A549 (cell line): ENCODE results near the gene ANKS1B. TPM values are rescaled to one million over a fixed set of nuclear protein-coding genes. Genes with fewer than 3 reads are reported as not detected.

Experiments
- ATAC-seq, 2 experiments: fragments of 200-7000 bp in 1 of 2; fragments of >200 bp in 1 of 2; cut with Nextera tagmentation in 1 of 2; cut with Tn5 transposase in 1 of 2; 3 replicates each; pipeline versions ENCODE4 v1.8.0 to v1.9.1; 2018 to 2020; ENCODE audit warnings: mild to moderate bottlenecking in 1 of 2, moderate library complexity in 1 of 2
- CTCF ChIA-PET: fragments of 300-600 bp; sonication (Branson Sonifier 250); formaldehyde crosslinking; extraction: SDS; loops from one replicate; lab custom pipeline; 2021; ENCODE audit warnings: antibody characterized with exemption, inconsistent platforms; lab: Yijun Ruan, JAX
- POLR2A ChIA-PET: fragments of 350-600 bp; formaldehyde crosslinking; extraction: SDS; loops from one replicate; lab custom pipeline; 2021; ENCODE audit warnings: antibody characterized with exemption, inconsistent platforms; lab: Yijun Ruan, JAX
- DNase-seq, 2 experiments: peaks; one replicate each; pipeline versions ENCODE4 v3.0.0 to v3.0.0-alpha.2; 2011 to 2016; ENCODE audit warnings: low read depth in 1 of 2, low spot score in 1 of 2
- FAIRE-seq: peaks from 2 replicates; lab custom pipeline; 2011; peaks lifted over from hg19 to GRCh38; lab: Jason Lieb, UNC
- H3K27ac ChIP-seq, 2 experiments: fragments of >200 bp; sonication (Bioruptor Twin); formaldehyde crosslinking; 3 replicates each; pipeline ENCODE4 v1.5.1; 2016 to 2017
- H3K4me1 ChIP-seq: fragments of >200 bp; sonication (Bioruptor Twin); formaldehyde crosslinking; 3 replicates; pipeline ENCODE4 v1.6.1; 2016
- H3K4me2 ChIP-seq: fragments of >200 bp; sonication (Bioruptor Twin); formaldehyde crosslinking; 3 replicates; pipeline ENCODE4 v1.6.1; 2016
- H3K4me3 ChIP-seq: fragments of >200 bp; sonication (Bioruptor Twin); formaldehyde crosslinking; 3 replicates; pipeline ENCODE4 v1.5.1; 2016
- H3K9me3 ChIP-seq: fragments of >200 bp; sonication (Bioruptor Twin); formaldehyde crosslinking; 3 replicates; pipeline ENCODE4 v1.6.1; 2016
- CBX2 ChIP-seq: fragments of 200-600 bp; sonication (generic); IDR thresholded peaks from 2 replicates; pipeline ENCODE4 v1.6.1; 2016; ENCODE audit warnings: low read depth, mild to moderate bottlenecking, borderline replicate concordance
- CTCF ChIP-seq: fragments of >200 bp; sonication (Bioruptor Twin); formaldehyde crosslinking; IDR thresholded peaks from 3 replicates; pipeline ENCODE4 v1.5.1; 2016
- EHF ChIP-seq: fragments of 250-450 bp; sonication (Bioruptor Pico); IDR thresholded peaks from 2 replicates; pipeline ENCODE4 v1.5.0; 2020; ENCODE audit warnings: mild to moderate bottlenecking
- EP300 ChIP-seq, 2 experiments: fragments of >200 bp; sonication (Bioruptor Twin); formaldehyde crosslinking; IDR thresholded peaks; 2 replicates in 1 of 2; 3 replicates in 1 of 2; pipeline ENCODE4 v1.6.1; 2016 to 2017
- ESRRA ChIP-seq: fragments of 150-350 bp; IDR thresholded peaks from 2 replicates; pipeline ENCODE4 v1.6.1; 2014; ENCODE audit warnings: mild to moderate bottlenecking, low read length, borderline replicate concordance
- FOSB ChIP-seq: fragments of 250-450 bp; sonication (Bioruptor Pico); IDR thresholded peaks from 2 replicates; pipeline ENCODE4 v1.5.0; 2020; ENCODE audit warnings: mild to moderate bottlenecking, moderate library complexity
- FOSL2 ChIP-seq, 2 experiments: fragments of 450-650 bp in 1 of 2; fragments of >200 bp in 1 of 2; sonication (Bioruptor Twin) in 1 of 2; formaldehyde crosslinking; IDR thresholded peaks; 2 replicates each; pipeline versions ENCODE4 v1.5.0 to v1.6.1; 2016 to 2020; ENCODE audit warnings: mild to moderate bottlenecking in 1 of 2, moderate library complexity in 1 of 2
- HDAC2 ChIP-seq: fragments of 200-600 bp; sonication (generic); IDR thresholded peaks from 2 replicates; pipeline ENCODE4 v1.6.1; 2016
- HES2 ChIP-seq: fragments of >200 bp; sonication (Bioruptor Twin); formaldehyde crosslinking; IDR thresholded peaks from 2 replicates; pipeline ENCODE4 v1.6.1; 2016
- HMGXB4 ChIP-seq: fragments of 250-450 bp; sonication (Bioruptor Pico); IDR thresholded peaks from 2 replicates; pipeline ENCODE4 v1.5.0; 2021; ENCODE audit warnings: mild to moderate bottlenecking, moderate library complexity, borderline replicate concordance
- HOXB13 ChIP-seq: fragments of 250-450 bp; sonication (Bioruptor Pico); IDR thresholded peaks from 2 replicates; pipeline ENCODE4 v1.5.0; 2020; ENCODE audit warnings: low read depth, mild to moderate bottlenecking, moderate library complexity
- JUN ChIP-seq, 2 experiments: fragments of >200 bp; sonication (Bioruptor Twin); formaldehyde crosslinking; IDR thresholded peaks; 2 replicates in 1 of 2; 3 replicates in 1 of 2; pipeline ENCODE4 v1.6.1; 2016 to 2017
- MAFK ChIP-seq: fragments of 450-650 bp; IDR thresholded peaks from 2 replicates; pipeline ENCODE4 v1.6.1; 2014; ENCODE audit not compliant: partially characterized antibody
- MAZ ChIP-seq: fragments of 150-350 bp; IDR thresholded peaks from 2 replicates; pipeline ENCODE4 v1.6.1; 2014; ENCODE audit warnings: antibody characterized with exemption, low read depth, low read length, borderline replicate concordance
- PBX3 ChIP-seq: IDR thresholded peaks from 2 replicates; pipeline ENCODE4 v1.6.1; 2012
- PHF8 ChIP-seq: fragments of 200-600 bp; sonication (generic); IDR thresholded peaks from 2 replicates; pipeline ENCODE4 v1.6.1; 2016; ENCODE audit warnings: low read depth, mild to moderate bottlenecking, antibody characterized with exemption, moderate library complexity, borderline replicate concordance
- RCOR1 ChIP-seq: fragments of 150-350 bp; IDR thresholded peaks from 2 replicates; pipeline ENCODE4 v1.6.1; 2014; ENCODE audit warnings: antibody characterized with exemption, low read length, low read depth
- RNF2 ChIP-seq: fragments of 200-600 bp; sonication (generic); IDR thresholded peaks from 2 replicates; pipeline ENCODE4 v1.6.1; 2016; ENCODE audit warnings: low read depth, mild to moderate bottlenecking, antibody characterized with exemption, moderate library complexity, borderline replicate concordance
- SREBF2 ChIP-seq: fragments of 450-650 bp; IDR thresholded peaks from 2 replicates; pipeline ENCODE4 v1.6.1; 2014; ENCODE audit warnings: mild to moderate bottlenecking, moderate library complexity
- TFCP2L1 ChIP-seq: fragments of 250-450 bp; sonication (Bioruptor Pico); IDR thresholded peaks from 2 replicates; pipeline ENCODE4 v1.5.0; 2021; ENCODE audit warnings: mild to moderate bottlenecking
- ZNF302 ChIP-seq: fragments of 250-450 bp; sonication (Bioruptor Pico); IDR thresholded peaks from 2 replicates; pipeline ENCODE4 v1.9.0; 2021; ENCODE audit warnings: inconsistent platforms, mild to moderate bottlenecking, moderate library complexity
- ZSCAN20 ChIP-seq: fragments of 250-450 bp; sonication (Bioruptor Pico); IDR thresholded peaks from 2 replicates; pipeline ENCODE4 v1.8.0; 2022; ENCODE audit warnings: mild to moderate bottlenecking, moderate library complexity
- WGBS: methylation state at CpG from one replicate; pipeline ENCODE4 v1.1.6; 2017; ENCODE audit errors: missing lambda C conversion rate; 5-methylcytosine and 5-hydroxymethylcytosine counted together
- polyA plus RNA-seq, 4 experiments: library from polyadenylated mRNA; depleted of rRNA in 3 of 4; stranded (reverse); fragments of >200 nt; fragmentation: RNase III in 1 of 4; extraction: RNeasy Plus Mini Kit Qiagen cat#74134 plus additional on column Dnase treatment in 1 of 4; gene quantifications; 2 replicates in 3 of 4; 3 replicates in 1 of 4; pipeline ENCODE4 v1.2.3, GENCODE V29; 2011 to 2017
- TF ChIP-seq, protein P1 (sequence below): fragments of 250-450 bp; sonication (Bioruptor Pico); IDR thresholded peaks from 2 replicates; pipeline ENCODE4 v1.5.0; 2020; ENCODE audit warnings: low read depth, mild to moderate bottlenecking, moderate library complexity
- TF ChIP-seq, protein P2 (sequence below): IDR thresholded peaks from 2 replicates; pipeline ENCODE4 v1.6.1; 2012; ENCODE audit warnings: low read depth, borderline replicate concordance
- TF ChIP-seq, protein P3 (sequence below): fragments of 450-650 bp; IDR thresholded peaks from 2 replicates; pipeline ENCODE4 v1.6.1; 2014; ENCODE audit warnings: antibody characterized with exemption

Gene ANKS1B
- polyA plus RNA-seq, 2 of the 4 experiments (the other 2 are of a cell fraction): 1.5 to 2.2 TPM

DNA sequence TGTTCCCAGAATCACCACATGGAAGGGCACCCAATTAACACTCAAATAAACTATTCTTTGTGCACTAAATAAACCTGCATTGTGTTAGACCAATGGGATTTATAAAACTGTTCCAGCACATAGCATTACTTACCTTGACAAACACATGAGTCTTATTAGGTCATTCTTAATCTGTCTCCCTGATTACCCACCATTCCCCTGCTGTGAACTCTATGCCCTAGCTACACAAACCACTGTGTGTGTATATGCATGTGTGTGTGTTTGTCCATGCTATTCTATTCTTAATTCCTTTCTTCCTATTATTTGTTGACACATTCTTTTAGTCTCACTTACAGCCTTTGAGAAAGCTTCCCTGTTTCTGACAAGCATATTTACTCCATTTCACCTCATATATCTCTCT is 640.8 kb downstream of the ANKS1B start (continued):
- no peak for TF ChIP-seq ZNF302 (CRISPR knock-in tag)
- TF ChIP-seq, all 56 proteins: peak for 0

- WGBS: 36% methylated on average over 3 of the region's 3 CpGs
- DNase-seq: no peak
- FAIRE-seq: no peak
- H3K4me3 ChIP-seq: no peak overlapping the region
- no peaks in the 10 kb centered on the region for H3K4me1 ChIP-seq
- ATAC-seq: no peak
- no peak overlapping the region for H3K27ac ChIP-seq
- TF ChIP-seq PBX3 (no peak), EHF (CRISPR knock-in tag) (no peak), TFCP2L1 (CRISPR knock-in tag) (no peak), ZSCAN20 (CRISPR knock-in tag) (no peak), ESRRA (no peak), HES2 (no peak), PHF8 (no peak), CTCF (no peak), MAZ (no peak), HMGXB4 (CRISPR knock-in tag) (no peak)
- TF ChIP-seq, protein P1, sequence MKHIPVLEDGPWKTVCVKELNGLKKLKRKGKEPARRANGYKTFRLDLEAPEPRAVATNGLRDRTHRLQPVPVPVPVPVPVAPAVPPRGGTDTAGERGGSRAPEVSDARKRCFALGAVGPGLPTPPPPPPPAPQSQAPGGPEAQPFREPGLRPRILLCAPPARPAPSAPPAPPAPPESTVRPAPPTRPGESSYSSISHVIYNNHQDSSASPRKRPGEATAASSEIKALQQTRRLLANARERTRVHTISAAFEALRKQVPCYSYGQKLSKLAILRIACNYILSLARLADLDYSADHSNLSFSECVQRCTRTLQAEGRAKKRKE (CRISPR knock-in tag): no peak
- ChIA-PET POLR2A (no interaction called here), CTCF (no interaction called here)
- no peaks in the 10 kb centered on the region; the same call in 2 of the 3 replicates for H3K9me3 ChIP-seq
- H3K4me2 ChIP-seq: no peak overlapping the region
Observed at GRCh38 chr12:99339663-99340062, 645.1 kb downstream of the ANKS1B start.

DNA sequence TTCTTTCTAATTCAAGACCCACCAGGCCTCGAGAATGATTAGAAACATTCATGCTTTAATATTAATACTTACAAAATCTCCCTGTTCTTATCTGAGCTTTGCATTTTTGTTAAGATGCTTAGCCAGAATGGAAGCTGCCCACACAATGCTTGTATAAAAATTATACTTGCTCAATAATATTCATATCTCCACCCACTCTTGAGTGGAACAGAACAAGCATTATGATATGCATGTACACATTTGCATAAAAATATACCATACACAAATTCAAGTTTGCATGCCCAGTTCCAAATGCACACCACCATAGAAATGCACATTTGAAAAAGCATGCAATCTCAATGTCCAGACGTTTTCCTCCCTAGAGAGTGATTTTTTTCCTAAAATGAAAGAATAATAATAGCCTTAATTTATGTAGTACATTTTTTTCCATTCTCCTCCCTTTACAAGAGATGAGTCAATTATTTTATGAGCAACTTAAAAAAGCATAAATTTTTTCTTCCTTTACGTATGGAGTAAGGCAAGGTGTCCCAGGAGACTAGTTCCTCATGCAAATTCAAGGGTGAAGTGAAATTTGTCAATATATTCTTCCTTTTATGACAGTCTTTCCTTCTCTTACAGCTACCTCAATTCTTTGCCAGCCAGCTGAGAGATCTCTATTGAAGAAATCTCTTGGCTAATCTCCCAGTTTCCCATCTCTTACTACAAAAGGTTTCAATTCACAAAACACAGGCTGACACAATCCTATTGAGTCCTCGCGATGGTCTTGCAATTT is 650.3 kb downstream of the ANKS1B start:
- H3K4me3 ChIP-seq: no peak overlapping the region
- POLR2A ChIA-PET: no interaction called here
- DNase-seq (no peak), FAIRE-seq (no peak), ATAC-seq (no peak)
- H3K9me3 ChIP-seq: no peaks in the 10 kb centered on the region; the same call in 2 of the 3 replicates
- CTCF ChIA-PET: no interaction called here
- 30% methylated on average over 5 of the region's 5 CpGs for WGBS
- H3K4me2 ChIP-seq: no peak overlapping the region
- TF ChIP-seq FOSL2 (IDR thresholded peaks at IDR 0.05): no peak
- TF ChIP-seq FOSL2 (CRISPR knock-in tag; IDR thresholded peaks at IDR 0.05): no peak
- TF ChIP-seq RNF2: no peak
- no peak for TF ChIP-seq FOSB (CRISPR knock-in tag)
- TF ChIP-seq, protein P2, sequence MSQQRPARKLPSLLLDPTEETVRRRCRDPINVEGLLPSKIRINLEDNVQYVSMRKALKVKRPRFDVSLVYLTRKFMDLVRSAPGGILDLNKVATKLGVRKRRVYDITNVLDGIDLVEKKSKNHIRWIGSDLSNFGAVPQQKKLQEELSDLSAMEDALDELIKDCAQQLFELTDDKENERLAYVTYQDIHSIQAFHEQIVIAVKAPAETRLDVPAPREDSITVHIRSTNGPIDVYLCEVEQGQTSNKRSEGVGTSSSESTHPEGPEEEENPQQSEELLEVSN: no peak
- no peak for TF ChIP-seq SREBF2
- no peak for TF ChIP-seq EP300 (IDR thresholded peaks at IDR 0.05)
- TF ChIP-seq EHF (CRISPR knock-in tag): no peak
- TF ChIP-seq CBX2: no peak
- TF ChIP-seq HOXB13 (CRISPR knock-in tag): no peak
- TF ChIP-seq MAFK: no peak
- TF ChIP-seq, protein P3, sequence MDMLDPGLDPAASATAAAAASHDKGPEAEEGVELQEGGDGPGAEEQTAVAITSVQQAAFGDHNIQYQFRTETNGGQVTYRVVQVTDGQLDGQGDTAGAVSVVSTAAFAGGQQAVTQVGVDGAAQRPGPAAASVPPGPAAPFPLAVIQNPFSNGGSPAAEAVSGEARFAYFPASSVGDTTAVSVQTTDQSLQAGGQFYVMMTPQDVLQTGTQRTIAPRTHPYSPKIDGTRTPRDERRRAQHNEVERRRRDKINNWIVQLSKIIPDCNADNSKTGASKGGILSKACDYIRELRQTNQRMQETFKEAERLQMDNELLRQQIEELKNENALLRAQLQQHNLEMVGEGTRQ: no peak
- no peak for TF ChIP-seq HDAC2
- TF ChIP-seq JUN (IDR thresholded peaks at IDR 0.05): no peak
- no peak for TF ChIP-seq RCOR1
- no peak for TF ChIP-seq PHF8
- no peak overlapping the region for H3K27ac ChIP-seq
- H3K4me1 ChIP-seq: no peaks in the 10 kb centered on the region
